GM18502 (cell line): ENCODE measurements around the gene SORCS1.

Experiments
- ATAC-seq: cut with Tn5 transposase; IDR thresholded peaks from one replicate; pipeline ENCODE4 v1.9.1; 2021; ENCODE audit warnings: mild to moderate bottlenecking; ENCODE audit not compliant: unreplicated experiment, poor library complexity

SORCS1 gene

DNA sequence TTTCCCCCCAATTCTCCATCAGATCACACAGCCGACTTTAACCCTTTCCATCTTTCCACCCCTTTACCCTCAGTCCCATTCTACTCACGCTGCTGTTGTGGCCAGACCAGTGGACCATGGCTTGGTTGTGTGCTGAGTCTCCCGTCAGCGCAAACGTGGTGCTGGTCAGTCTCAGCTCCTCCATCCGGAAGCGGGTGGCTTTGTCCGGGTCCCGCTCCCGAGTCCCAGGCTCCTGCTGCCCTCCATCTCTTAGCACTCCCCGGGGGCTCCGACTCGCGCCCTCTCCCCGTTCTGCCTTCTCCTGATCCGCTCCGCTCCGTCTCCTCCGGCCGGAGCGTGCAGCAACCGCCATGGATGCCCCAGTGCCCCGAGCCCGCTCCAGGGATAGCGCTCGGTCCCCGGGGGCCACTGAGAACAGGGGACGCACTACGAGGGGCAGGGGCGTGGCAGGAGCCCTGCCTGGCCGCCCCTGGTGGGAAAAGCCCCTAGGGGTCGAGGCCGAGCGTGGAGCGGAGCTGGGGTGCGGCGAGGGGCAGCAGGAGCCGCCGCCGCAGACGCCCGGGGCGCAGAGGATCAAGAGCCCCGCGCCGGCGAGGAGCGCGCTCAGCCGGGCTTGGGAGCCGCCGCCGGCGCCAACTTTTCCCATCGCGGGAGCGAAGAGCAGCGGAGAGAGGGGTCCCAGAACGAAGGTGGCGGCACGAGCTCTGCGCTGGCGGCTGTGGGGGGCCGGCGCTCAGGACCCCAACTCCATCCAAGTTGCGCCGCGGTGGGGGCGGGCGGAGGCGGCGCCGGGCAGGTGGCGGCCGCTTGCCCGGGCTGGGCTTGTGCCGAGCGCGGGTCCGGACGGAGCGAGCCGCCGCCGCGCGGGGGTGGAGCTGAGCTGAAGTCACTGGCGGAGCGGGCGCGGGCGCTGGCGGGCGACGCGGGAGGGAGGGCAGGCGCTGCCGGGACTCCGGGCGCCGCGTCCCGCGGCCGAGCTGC is at the start of gene SORCS1:
SORCS1 (minus strand) TSS at position 826 of the 981 bp plus-strand sequence.
- ATAC-seq: no peak

DNA sequence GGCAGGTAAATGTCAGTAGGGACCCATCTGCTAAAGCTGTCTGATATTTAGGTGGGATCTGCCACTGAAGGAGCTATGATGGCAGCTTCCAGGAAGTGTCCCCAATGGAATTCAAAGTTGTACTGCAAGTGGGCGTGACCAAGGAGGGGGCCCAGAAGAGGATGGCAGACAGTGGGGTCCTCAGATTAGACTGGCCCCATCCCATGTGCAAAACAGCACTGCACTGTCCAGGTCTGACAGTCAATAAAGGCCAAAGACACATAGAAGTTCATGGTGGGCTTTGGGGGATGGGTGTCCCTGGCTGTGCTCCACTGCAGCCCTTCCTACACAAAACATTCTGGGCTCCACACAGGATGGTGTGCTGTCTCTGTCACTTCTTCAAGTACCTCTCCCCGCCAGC is 49.8 kb upstream of the SORCS1 start:
- ATAC-seq: no peak

DNA sequence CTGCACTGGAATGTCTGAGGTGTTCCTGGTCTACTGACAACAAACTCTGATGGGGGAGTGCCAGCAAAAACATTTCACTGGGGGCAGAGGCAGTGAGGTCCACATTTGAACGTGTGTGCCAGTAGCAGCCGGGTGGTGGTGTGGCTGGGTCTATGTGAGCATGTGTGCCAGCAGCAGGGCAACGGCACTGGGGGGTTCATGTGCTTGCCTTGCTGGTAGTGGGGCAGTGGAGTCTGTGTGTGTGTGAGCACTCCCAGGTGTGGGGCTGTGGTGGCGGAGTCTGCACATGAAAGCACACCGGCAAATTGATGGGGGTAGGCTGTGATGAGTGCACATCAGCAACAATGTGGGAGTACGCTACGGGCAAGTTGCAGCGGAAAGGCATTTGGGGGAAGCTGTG is 49.4 kb upstream of the SORCS1 start:
- no peak for ATAC-seq

DNA sequence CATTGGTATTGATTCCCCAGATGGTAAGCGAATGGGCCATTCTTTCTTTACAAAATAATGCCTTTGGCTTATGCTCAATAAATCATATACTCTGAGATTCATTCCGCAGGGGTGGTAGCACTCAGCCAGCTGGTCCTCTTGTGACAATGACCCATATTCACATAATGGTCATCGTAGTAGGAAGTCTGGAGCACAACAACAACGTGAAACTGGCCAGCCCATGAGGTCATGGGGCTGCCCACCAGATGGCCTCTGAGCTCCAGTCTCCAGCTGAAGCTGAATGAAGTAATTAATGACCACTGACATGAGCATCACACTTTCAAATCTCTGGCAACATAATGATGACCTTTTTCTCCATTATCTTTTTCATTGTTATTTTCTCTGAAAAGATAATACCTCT is 42.3 kb upstream of the SORCS1 start:
- no peak for ATAC-seq

DNA sequence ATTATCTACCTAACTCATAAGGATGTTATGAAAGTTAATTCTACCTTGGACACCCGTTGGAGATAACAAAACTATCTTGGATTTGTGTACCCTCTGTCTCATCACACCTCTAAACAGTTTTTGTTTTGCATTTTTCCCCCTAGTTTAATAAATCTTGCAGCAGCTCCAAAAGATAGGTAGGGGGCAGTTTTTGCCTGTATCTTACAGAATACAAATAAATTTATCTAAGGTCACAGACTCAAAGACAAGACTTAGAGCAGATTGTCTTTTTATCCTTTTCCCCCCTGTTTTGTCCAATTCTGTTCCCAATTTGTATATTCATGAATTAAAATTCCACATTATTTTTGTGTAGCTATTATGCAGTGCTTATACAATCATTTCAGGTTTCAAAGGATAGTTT is 5.0 kb upstream of the SORCS1 start:
- no peak for ATAC-seq

DNA sequence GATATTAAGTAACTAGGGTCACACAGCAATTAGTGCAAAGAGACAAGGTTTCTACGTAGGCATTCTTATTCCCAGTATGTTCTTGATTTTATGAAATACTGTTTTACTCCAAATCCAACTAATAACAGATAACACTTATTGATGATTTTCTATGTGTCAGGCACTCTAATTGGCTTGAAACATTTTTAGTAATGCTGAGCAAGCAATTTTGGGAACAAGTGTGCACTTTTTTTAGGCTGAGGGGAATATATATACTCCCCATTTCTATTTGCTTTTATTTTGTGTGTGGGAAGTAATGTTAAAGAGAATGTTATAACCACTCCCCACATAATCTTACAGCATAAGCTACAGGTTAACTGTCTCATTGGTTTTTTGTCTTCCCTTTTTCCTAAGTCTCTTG is 4.2 kb upstream of the SORCS1 start:
- ATAC-seq: no peak

DNA sequence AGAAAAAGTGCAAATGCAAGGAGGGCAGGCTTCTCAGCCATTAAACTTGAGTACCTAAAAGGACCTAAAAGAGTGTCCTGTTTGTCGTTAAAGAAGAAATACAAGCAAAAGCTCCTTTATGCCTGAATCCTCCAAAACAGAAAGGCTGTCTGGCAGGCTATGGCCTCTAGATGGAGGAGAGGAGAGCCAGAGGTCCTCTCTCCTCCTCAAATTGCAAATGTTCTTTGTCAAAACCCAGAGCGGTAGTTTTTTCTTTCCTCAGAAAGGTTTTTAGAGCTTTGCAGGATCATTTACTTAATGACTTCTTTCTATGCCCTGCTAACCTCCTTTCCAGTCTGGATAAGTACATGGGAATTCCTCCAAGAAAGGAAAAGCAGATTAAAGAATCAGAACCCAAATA is 1.9 kb upstream of the SORCS1 start:
- no peak for ATAC-seq

DNA sequence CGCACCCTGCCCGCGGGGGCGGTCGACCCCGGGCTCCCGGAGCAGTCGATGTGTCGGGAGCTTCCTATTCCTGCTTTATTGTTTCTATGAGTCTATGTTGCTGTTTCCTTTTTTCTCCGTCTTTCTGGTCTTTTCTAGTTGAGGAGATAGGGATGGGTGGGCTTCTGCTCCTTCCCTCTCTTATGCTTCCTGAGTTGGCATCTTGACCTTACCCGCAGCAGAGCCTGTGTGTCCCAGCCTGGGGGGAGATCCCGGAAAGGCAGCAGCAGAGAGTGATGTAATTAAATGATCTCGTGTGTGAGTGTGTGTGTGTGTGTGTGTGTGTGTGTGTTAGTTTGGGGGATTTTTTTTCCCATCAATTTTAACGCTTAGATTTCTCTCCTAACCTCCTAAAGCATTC is 486 bp upstream of the SORCS1 start:
- ATAC-seq: no peak

DNA sequence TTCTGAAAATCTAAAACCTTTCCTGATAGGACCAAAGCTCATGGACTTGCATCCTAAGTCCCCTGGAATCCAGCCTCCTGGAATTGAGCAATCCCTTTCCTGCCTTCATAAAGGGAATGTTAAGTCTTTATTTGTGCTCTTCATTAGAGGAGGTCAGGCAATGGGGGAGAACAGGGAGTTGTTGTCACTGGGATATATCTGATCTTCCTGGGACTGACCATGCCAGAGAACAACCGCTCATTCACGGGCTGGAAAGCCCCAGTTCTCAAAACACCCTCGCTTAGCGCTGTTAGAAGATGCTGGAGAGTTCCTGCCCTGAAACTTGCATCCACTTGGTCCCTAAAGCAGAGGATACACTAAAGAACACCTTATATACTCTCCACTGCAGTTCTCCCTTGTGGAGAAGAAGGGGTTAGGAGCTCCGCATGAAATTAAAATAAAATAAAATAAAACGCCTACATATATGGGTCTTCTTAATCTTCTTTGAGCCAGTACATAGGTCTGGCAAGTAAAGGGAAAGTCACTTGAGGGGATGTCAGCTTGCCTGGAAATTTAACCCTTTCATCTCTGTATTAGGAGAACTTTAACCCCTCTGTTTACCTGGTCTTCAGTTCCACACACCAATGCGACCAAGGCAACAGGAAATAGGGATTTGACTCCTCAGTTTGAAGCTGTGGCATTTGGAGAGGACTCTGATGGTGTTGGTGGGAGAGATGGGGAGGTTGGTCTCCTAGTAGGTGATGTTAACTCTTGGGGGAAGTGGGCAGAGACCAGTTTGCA is 1.2 kb downstream of the SORCS1 start:
- no peak for ATAC-seq

DNA sequence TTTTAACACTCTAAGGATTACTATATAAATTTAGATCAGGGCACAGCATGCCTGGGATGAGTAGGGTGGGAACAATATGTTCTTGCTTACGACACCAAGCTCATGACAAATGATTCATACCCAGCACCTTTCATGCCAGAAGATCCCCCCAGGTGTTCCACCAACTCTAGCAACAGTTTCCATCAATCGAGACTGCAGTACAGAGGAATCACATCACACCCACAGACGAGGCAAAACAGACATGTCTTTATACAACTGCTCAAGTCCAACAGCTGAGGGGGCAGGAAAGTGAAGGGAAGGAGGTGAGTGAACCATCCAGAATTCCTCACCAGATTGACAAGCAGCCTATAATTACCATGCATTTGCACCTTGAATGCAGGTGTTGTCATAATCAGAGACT is 3.6 kb downstream of the SORCS1 start:
- no peak for ATAC-seq

DNA sequence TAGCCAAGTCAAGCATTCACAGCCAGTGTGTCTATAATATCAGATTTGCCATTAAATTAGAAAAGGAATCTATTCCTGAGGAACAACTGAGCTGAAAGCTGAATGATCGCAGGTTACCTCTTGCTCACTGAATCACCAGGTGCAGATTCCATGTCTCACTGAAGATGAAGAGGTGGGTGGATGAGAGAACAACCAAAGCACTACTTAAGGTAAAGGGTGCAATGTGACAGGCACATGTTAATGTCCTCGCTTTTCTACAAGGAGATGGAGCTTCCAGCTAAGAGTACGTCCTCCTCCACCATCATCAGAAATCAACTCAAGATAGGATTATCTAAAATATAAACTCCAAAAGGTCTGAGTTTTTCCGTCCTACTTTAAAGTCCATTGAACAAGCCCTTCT is 4.6 kb downstream of the SORCS1 start:
- no peak for ATAC-seq

DNA sequence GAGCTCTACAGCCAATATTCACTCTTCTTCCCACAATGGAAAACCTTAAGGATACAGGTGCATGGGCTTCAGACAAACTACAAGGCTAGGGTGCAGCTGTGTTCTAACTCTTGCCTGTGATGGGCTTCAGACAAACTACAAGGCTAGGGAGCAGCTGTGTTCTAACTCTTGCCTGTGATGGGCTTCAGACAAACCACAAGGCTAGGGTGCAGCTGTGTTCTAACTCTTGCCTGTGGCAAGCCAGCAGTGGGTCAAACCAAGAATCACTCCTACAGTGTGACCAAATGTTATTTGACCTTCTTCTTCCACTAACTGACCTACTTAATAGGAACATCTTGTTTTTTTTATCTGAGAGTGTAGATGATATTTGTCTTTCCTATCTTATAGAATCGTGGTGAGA is 7.4 kb downstream of the SORCS1 start:
- ATAC-seq: no peak

DNA sequence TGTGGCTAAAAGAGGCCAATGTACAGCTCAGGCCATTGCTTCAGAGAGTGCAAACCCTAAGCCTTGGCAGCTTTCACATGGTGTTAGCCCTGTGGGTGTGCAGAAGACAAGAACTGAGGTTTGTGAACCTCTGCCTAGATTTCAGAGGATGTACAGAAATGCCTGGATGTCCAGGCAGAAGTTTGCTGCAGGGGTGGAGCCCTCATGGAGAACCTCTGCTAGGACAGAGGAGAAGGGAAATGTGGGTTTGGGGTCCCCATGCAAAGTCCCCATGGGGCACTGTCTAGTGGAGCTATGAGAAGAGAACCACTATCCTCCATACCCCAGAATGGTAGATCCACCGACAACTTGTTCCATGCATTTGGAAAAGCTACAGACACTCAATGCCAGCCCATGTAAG is 12.4 kb downstream of the SORCS1 start:
- ATAC-seq: no peak

DNA sequence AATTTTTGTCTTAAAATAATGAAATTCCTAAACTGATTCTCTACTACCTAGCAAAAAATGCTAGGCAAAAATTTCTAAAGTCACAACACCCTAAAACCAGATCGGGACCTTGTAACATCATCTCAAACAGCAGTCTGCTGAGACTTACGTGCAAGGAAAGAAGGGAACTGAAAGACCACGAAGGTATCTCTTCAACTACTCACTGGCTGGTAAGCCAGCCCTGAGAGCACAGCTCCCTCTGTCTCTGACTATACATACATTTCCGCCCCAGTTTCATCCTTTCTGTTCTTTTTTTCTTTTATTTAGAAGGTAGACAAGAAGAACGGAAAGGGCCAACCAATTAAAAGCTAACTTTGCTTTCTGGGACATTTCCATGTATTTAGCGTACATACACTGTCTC is 15.6 kb downstream of the SORCS1 start:
- no peak for ATAC-seq

DNA sequence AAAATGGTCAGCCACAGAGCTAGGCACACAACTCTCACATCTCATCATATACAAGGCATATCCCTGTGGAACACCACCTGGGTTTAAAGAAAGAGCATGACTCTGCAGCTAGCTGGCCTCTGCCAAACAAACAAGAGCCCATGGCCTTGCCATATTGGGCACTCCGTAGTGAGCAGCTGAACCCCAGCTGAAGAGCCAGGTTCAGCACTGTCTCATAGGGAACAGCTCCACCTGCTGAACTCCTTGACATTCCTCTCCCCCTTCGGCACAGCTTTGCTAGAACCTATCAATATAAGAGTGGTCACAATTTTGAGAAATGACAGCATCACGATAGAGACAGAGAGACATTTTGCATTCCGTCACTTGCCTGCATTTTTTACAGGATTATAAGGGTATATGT is 20.0 kb downstream of the SORCS1 start:
- no peak for ATAC-seq

DNA sequence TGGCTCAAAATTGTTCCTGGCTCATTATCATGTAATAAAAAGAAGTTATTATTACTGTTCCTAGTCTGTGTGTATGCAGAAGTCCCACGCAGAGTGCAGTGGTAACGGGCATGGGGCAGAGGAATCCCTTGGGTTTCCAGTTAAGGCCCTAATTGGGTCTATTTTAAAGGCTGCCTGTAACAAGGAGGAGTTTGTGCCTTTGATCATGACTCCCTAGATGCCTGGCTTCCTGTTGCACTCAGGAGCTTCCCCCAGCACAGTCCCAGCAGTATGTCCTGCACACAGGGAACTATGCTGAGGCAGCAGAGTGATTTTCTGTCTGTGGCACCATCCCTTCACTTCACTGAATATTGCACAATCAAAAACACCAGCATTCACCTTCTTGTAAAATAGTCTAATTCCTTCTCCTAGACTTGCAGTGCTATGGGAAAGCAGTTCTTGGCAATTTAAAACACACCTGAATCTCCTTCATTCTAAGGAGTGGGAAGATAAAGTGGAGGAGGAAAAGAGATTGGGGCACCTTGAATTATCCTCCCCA is 22.9 kb downstream of the SORCS1 start:
- no peak for ATAC-seq

DNA sequence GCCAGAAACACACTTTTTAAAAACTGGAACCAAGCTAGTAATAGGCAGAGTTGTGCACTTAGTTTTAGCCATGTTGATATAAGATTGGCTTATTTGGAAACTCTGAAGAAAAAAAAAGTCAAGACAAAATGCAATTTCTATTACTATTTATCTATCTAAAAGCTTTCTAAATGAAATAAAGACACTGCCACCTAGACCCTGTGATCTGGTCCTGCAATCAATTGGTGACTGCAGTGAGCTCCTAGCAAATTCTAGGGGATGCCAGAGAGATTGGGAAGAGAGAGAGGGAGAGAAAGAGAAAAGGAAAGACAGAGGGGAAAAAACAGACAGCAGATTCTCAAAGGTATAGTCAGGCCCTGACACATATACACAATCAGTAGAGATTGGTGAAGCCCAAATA is 25.3 kb downstream of the SORCS1 start:
- ATAC-seq: no peak

DNA sequence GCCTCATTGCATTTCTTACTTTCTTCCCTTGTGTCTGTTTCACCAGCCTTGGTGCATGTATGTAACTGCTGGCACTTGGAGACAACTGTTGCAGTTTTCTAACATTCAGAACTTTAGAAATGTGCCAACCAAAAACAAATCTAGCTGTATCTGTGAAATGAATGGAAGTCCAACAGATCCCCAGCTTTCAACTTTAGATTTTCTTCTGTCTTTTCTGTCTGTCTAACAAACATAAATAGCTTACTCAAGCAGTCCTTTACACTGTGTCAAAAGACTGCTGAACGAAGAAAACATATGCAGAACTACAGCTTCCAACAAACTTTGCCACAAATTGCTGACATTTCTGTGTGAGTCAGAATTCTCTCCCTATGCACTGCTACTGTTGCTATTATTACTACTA is 30.9 kb downstream of the SORCS1 start:
- no peak for ATAC-seq

DNA sequence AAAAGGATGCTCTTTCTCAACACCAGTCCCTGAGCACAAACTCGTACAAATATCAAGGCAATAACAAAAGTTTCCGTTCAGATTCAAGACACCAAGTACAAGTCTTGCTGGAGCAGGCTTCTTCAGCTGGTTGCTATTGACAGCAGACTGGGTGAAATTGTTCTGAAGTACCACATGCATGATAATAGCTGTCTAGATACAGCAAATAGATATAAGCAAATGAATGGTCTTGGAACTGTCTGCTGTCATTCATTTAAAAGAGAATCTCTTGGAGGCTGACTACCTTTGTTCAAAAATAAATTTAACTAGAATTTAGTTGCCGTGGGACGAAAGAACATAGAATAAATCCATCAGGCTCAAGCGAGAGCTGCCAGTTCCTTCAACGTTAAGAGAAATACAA is 35.5 kb downstream of the SORCS1 start:
- ATAC-seq: no peak

DNA sequence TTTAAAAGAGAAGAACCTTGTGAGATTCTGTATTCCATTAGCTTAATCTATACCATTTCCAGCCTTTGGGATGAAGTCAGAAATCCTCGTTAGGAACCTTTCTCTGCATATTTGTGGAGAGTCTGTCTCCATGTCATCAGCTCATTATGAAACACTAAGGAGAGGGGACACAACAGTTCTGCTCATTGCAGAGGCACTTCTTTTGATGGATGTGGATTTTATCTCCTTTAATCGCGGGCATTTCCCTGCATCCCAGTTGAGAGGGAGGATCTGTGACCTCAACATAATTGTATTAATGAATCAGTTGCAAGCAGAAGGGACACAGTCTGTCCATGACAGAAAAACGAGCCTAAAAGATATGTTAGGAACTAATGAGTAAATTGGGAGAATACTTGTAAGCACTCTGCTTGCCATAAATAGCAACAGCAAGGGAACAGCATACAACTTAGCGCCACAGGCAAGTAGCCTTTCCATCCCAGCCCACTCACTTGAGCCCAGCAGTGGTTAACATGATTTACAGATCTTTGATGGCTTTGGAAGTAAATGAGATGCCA is 37.9 kb downstream of the SORCS1 start:
- ATAC-seq: no peak

DNA sequence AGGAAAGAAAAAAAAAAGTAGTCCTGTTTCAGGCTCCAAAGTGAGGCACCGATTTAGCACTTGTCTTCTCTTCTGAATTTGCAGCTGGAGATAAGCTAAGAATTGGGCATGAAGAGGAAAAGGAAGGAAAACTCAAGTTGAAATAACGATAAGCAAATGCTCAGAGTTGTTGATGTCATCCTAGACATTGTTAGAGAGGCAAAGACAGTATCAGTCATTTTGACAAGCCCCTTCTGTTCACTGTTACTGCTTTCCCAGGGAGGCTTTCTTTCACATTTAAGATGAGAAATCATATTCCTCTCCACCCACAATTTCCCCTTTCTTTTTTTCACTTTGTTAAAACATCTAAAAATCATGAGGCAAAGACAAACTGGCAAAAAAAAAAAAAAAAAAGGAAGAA is 41.8 kb downstream of the SORCS1 start:
- no peak for ATAC-seq
